Islet of Langerhans (tissue), 1 donor: ENCODE measurements around the gene PRUNE2.
A peak's percentile ranks its signal among the peaks of the same experiment; 100 is the strongest.
"Not testable (repeated sequence)": the region's sequence is repeated elsewhere in the genome, so short reads cannot be mapped to it uniquely, and the experiment has no call there.

ENCODE experiments used
- FAIRE-seq: peaks from one replicate; lab custom pipeline; 2011; peaks lifted over from hg19 to GRCh38; lab: Jason Lieb, UNC

Gene PRUNE2, protein sequence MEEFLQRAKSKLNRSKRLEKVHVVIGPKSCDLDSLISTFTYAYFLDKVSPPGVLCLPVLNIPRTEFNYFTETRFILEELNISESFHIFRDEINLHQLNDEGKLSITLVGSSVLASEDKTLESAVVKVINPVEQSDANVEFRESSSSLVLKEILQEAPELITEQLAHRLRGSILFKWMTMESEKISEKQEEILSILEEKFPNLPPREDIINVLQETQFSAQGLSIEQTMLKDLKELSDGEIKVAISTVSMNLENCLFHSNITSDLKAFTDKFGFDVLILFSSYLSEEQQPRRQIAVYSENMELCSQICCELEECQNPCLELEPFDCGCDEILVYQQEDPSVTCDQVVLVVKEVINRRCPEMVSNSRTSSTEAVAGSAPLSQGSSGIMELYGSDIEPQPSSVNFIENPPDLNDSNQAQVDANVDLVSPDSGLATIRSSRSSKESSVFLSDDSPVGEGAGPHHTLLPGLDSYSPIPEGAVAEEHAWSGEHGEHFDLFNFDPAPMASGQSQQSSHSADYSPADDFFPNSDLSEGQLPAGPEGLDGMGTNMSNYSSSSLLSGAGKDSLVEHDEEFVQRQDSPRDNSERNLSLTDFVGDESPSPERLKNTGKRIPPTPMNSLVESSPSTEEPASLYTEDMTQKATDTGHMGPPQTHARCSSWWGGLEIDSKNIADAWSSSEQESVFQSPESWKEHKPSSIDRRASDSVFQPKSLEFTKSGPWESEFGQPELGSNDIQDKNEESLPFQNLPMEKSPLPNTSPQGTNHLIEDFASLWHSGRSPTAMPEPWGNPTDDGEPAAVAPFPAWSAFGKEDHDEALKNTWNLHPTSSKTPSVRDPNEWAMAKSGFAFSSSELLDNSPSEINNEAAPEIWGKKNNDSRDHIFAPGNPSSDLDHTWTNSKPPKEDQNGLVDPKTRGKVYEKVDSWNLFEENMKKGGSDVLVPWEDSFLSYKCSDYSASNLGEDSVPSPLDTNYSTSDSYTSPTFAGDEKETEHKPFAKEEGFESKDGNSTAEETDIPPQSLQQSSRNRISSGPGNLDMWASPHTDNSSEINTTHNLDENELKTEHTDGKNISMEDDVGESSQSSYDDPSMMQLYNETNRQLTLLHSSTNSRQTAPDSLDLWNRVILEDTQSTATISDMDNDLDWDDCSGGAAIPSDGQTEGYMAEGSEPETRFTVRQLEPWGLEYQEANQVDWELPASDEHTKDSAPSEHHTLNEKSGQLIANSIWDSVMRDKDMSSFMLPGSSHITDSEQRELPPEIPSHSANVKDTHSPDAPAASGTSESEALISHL (N-terminal part only)

DNA sequence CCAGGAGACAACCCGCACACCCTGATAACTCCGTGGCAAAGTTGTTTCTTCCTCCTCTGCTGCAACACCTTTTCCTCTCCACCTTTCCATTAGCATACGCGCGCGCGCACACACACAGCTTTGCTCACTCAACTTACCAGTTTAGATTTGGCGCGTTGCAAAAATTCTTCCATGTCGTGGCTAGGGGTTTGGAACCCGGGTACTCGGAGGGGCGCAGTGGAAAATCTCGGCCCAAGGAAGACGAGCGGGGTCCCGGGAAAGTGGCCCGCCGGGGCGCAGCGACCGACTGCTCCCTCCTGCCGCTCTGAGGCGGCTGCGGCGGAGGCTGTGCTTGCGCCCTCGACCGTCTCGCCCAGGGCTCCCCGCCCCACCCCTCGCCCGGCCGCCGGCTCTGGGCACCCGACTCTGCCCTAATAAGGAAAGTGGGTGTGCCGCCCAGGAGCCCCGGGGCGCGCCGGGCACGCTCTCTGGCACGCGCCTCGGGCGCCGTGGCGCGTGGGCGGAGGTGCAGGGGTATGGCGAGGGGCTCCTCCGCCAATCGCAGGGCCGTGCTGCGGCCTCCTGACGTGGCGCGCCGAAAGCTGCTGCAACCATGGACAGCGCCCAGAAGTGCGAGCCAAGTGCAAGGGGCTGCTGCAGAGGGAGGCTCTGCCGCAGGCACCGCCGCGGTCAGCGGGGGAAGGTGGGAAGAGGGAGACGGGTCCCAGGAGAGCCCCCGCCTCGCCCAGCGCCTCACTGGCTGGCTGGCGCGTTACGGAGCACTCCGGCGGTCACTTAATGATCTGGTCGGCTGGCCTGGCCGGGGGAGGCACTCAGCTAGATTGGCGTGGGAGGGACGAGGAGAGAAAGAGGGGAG, at the start of gene PRUNE2:
Gene PRUNE2 (minus strand): TSS at position 324 of the 856 bp plus-strand sequence. CDS start 151 bp downstream, at position 173.
- no peak for FAIRE-seq

DNA sequence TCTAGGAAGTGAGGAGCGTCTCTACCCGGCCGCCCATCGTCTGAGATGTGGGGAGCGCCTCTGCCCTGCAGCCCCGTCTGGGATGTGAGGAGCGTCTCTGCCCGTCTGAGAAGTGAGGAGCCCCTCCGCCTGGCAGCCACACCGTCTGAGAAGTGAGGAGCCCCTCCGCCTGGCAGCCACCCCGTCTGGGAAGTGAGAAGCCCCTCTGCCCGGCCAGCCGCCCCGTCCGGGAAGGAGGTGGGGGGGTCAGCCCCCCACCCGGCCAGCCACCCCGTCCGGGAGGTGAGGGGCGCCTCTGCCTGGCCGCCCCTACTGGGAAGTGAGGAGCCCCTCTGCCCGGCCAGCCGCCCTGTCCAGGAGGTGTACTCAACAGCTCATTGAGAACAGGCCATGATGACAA, 49.5 kb upstream of the PRUNE2 start:
- FAIRE-seq = not testable (repeated sequence)

DNA sequence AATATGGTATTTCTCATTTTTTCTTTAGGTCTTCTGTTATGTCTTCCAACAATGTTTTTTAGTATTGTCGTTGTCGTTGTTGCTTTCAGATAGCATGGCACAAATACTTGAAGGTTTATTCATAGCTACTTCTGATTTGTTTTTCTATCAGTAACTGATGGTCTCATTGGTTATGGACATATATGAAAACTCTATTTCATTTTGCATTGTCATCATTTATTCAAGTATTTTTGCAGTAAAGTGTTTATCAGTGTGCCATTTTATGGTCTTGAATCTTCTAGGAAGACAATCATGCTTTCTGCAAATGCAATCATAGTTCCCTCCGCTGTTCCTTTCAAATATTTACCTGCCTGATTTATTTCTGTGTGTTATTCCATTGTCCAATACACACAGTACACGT, 44.0 kb upstream of the PRUNE2 start:
- no peak for FAIRE-seq

DNA sequence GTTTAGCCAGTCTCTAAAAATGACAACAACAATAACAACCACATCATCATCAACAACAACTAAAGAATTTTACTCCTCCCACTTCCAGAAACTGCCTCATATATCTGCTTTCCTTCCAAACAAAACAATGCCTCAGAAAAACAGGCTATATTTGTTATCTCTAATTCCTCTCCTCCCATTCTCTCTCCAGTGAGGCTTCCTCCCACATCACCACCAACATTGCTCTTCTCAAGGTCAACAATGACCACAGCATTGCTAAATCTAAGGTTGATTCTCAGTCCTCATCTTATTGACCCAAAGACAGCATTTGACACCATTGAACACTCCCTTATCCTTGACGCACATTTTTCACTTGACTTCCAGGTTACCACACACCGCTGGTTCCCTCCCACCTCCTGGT, 38.1 kb upstream of the PRUNE2 start:
- no peak for FAIRE-seq

DNA sequence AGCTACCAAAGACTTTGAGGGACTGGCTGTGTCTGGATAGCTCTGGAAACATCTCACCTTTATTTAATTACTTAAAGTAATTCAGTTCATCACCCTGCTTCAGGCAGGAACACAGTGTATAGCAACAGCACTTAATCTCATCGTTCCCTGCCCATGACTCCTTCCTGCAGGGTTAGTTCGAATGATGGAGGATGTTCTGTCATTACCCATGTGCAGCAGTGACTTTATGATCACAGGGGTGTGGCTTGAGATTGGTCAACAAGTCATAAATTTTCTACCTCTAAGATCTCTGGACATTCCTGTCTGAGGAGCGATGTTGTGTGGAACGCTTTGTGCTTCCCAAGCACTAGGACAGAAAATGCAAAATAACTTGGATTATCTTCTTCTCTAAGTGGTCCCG, 37.1 kb upstream of the PRUNE2 start:
- FAIRE-seq = no peak

DNA sequence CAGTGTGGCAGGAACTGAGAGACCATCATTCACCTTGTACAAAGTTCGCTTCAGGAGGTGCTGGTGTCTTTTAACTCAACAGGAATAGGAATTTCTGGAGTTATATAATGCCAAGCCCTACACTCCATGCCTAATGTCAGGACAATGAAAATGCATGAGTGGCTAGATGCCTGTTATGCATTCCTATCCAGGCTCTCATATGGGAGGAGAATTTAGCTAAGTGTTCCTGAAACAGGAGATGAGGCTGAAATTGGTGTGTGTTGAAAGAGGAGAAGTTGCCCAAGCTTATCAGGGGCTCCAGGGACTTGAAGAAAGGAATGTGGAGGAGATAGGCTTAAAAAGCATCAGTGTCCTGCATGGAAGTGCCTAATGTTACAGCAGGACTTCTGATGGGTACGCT, 26.8 kb upstream of the PRUNE2 start:
- no peak for FAIRE-seq

DNA sequence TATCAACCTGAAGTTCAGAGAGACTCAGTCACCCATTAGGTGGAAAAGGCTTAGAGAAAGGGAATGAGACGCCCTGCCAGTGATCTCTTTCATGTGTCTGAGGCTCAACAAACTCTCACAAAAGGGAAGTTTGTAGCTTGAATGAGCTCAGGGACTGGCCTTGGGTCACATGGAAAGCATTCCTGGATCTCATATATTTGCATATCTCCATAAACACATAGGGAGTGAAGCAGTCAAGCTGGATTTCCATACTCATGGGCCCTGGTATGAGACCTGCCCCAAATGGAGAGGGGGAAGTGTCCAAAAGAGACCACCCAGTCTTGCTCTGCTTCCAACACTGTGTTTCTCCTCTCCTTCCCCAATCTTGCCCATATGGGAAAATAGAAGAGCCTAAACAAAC, 26.4 kb upstream of the PRUNE2 start:
- FAIRE-seq = no peak

DNA sequence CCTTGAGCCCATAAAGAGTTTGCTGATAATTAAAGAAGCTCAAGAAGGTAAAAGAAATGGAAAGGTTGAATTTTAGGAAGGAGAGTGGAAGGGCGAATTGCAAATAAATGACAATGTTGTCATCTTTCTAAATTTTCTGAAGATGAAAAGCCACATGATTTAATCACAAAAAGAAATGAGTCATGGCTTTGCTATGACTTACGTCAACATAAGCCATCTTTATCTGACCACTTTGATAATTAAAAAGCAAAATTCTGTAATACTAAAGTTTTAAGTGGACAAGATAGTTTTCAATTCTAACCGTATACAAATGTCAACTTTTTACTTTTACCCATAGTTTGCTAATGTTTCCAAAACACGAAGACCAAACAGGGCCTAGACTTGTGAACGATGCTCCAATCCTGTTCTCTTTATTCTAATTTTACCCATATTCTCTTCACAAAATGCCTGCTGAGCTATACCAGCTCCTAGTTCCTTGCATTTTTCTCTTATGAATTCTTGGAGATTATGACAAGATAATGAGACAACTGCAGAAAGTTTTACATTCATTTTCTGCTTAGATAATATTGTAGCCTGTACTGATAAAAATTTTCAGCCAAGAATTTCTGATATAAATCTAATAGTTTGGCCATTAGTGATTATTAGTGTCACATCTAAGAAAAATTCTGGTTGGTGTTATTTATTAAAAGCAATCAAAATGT, 21.8 kb upstream of the PRUNE2 start:
- no peak for FAIRE-seq

DNA sequence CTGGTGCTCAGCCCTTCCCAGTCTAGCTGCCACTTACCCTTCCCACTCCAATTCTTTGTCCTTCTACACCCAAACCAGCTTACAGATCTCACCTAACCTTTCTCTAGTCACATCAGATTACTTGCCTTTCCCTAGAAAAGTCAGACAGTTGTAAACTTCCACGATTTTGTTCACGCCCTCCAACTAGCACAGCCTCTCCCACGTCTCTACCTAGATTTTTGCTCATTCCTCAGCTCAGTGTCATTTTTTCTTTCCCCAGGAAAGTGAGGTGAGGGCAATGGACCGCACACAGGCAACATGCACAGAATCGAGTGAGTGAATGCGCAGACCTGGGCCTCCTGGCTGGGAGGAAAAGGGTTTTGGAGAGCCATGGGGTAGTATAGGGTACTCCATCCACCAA, 20.9 kb upstream of the PRUNE2 start:
- FAIRE-seq = no peak

DNA sequence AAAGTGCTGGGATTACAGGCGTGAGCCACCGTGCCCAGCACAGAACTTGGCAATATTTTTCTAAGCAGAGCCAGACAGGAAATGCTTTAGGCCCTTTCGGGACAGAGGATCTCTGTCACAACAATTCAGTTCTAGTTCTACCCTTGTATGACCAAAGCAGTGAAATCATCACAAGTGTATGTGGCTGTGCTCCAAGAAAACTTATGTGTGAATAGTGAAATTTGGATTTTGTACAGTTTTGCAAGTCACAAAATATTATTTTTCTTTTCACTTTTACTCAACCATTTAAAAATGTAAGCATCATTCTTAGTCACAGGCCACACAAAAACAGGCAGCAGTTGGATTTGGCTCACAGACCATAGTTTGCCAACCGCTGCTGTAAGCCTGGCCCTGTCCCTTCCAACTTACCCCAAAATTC, 20.4 kb upstream of the PRUNE2 start:
- no peak for FAIRE-seq

DNA sequence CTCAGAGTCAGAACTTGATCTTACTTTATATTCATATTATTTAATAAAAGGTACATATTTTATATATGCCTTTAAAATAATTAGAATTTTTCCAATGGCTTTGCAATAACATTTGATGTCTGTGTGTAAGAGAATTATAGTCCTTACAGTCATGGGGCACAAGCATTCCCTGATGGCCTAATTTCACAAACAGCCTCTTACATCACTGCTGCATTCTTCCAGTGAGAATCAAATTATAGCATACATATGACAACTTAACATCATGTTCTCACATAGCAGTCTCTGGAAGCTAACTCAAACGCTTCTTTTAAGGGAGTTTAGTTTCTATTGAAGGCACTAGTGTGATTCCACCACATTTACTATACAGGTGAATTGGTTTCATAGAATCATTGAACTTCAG, 15.3 kb upstream of the PRUNE2 start:
- FAIRE-seq = no peak

DNA sequence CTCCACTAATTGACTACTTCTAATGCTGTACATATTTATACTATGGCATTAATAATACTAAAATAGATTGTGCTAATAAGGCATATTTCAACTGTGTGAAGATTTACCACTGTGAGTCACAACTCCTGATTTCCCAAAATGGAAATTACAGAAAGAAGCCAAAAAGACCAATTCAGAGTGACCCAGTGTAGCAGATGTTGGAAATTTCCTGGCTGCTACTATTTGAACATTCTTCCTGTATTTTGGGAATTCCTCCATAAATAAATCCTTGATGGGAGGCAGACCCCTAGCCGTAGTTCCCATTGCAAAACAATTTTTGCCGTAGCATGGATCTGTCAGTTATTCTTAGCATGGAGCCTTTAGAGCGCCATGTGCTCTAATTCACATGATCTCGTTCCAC, 11.4 kb upstream of the PRUNE2 start:
- FAIRE-seq = peak; percentile 9

DNA sequence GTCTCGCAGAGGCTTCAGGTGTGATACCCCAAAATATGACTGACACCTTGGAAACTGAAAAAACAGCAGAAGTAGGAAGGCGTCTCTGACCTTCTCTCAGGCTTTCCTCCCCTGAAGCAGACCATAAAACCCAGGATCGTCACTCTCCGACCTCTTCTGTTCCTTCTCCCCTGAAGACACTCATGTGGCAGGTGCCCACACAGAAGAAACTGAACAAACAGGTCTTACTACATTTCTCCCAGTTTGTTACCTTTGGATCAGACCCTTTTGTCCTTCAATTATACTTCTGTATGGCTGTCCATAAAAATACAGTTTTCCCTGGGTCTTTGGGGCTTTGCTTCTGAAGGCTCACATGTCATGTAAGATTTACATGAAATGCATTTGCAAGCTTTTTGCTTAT, 10.3 kb upstream of the PRUNE2 start:
- no peak for FAIRE-seq

DNA sequence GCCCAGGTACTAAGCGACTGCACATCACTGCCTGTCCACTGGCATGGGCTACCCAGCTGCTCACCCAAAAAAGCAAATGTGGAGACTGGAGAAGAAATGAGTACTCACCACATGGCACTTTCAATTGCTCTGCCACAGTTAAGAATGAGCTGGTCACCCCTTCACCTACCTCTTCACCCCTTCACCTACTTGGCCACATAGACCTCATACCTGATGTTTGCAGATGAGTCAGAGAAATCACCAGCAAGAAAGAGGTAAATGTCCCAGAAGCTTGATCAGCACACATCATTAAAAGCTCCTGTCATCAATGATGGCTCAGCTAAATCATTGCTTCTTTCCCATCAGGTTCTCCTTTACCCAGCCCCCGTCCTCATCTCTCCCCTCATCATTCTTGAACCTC, 7.6 kb upstream of the PRUNE2 start:
- FAIRE-seq = no peak

DNA sequence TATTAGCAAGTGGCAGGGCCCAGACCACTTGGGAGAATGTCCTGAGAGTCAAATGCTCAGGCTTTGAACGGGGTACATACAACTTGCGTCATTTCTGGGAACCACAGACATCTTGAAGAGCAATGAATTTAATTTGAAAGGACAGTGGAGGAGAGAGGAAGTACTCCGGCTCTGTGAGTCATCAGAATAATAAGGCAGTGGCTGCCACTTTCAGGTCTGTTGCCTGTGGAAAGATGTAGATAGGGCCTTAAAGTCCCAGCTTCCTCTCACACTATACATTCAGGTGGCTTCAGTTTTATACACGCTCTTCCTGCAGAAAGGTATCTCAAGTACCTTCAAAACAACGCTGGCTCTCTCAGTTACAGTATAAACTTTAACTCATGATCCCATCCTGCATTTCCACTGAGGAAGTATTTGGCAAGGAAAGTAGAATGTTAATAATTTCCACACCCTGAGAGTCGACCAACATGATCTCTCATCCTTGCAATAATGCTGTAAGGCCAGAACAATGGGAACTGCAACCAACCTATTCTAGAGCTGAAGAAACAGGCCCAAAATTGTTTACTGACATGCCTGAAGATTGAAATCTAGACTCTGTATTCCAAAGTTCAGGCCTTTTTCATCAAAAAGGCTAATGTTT, 6.8 kb upstream of the PRUNE2 start:
- peak; percentile 89 for FAIRE-seq

DNA sequence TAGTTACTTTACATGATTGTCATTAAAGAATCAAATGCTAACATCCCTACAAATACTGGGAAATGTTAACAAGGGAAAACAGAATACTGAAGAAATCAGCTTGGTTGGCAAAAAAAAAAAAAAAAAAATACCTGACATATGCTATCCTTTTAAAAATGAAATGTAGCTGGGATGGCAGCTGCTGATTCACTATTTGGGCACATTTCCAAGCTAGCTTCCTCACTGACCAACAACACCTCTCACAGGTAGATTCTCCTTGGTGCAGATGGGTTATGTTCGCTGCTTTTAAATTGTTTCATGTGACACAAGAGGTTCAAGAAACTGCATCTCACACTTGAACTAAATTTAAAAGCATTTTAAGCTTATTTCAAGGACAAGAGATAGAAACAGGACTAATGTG, 6.1 kb upstream of the PRUNE2 start:
- peak; percentile 99 for FAIRE-seq

DNA sequence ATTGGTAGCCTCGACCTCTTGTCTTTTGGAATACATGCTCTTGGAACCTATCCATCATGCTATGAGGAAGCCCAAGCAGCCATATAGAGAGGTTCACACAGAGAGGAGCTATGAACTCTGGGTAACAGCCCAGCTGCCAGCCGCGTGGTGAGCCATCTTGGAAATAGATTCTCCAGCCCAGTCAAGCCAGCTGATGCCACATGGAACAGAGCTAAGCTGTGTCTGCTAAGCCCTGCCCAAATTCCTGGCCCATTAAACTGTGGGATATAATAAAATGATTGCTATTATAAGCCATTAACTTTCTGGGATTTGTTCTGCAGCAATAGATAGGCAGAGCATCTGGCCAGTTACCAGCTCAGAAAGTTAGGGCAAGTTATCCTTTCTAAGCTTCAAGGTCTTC, 4.9 kb upstream of the PRUNE2 start:
- no peak for FAIRE-seq

DNA sequence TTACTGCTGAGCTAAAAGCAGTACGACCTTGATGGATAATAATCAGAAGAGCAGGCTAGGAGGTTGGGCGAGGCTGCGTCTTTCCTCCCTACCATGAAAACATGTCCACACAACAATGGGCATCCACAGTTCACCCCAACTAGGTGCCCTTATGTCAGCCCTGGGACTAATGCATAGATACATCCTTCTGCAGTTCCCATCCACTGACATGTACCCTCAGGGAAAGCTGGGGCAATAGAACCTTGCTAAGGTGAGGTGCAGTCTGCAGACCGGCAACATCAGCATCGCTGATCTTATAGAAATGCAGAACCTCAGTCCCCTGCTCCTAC, 697 bp upstream of the PRUNE2 start:
- FAIRE-seq = no peak

DNA sequence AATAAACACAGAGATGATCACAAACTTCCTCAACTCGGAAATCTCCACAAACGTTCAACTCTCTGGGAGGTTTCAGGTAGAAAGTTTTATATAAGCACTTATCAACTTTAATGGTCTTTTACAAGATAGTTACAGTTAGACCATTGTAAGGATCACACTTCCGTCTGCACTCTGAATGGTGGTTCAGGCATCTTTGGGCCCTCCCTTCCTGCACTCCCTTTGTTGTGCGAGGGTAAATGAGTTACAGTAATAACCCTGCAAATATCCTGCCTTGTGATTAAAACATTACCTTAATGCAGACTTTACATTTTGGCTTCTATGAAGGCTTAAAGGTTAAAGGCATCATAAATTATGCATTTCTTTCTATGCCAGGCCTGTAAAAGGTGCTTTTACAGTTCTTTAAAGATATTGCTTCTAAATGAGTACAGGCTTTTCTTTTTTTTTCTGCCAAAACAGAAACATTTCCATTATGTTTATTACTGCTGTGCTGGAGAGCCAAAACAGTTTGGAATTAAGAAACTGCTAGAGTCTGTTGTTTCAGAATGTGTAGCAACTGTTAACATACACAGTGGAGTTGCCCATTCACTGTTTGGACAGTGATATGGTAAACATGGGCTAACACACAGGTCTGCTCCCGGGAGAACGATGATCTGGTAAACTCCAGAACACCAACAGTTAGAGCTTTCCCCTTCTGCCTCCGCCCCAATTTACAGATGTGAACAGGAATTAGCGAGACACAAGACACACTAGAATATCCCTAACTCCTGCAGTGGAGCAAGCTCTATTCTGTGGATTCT, 1.1 kb downstream of the PRUNE2 start:
- FAIRE-seq = peak; percentile 5

DNA sequence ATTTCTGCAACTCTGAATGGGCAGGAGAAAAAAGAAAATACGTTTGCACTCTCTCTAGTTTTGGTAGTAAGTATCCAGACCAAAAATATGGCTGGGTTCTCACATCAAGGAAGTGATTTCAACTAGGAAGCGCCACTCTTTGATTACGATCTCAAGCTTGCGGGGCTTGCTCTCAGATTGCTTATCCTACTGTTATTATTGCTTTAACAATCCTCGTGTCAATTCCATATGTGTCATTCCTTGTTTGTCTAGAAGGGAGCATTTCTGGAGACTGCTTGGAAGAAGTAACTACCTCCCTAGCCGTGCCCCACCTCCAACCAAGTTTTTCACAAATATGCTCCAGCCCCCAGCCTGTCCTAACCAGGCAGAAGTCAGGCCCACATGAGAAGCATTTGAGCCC, 3.5 kb downstream of the PRUNE2 start:
- FAIRE-seq = no peak
